Neural progenitor cell (in vitro differentiated cells): ENCODE measurements around the gene DTX4. TPM values are rescaled to one million over a fixed set of nuclear protein-coding genes. Genes with fewer than 3 reads are reported as not detected.

Source experiments
- DNase-seq: peaks from one replicate; pipeline ENCODE4 v3.0.0-alpha.2; 2016; ENCODE audit warnings: low spot score
- H2AFZ ChIP-seq: fragments of 200-600 bp; sonication (generic); replicated peaks from 2 replicates; pipeline ENCODE4 v1.6.1; 2016; ENCODE audit warnings: antibody characterized with exemption
- H3F3A ChIP-seq: fragments of 200-600 bp; sonication (generic); 2 replicates; pipeline ENCODE4 v1.6.1; 2016; ENCODE audit warnings: antibody characterized with exemption, low read depth
- H3K27ac ChIP-seq: fragments of 200-600 bp; sonication (generic); 2 replicates; pipeline ENCODE4 v1.5.1; 2016; ENCODE audit warnings: mild to moderate bottlenecking
- H3K27me3 ChIP-seq: fragments of 200-600 bp; sonication (generic); 2 replicates; pipeline ENCODE4 v1.6.1; 2016; ENCODE audit warnings: mild to moderate bottlenecking, moderate library complexity
- H3K36me3 ChIP-seq: fragments of 200-600 bp; sonication (generic); 2 replicates; pipeline ENCODE4 v1.5.1; 2016
- H3K4me1 ChIP-seq: fragments of 200-600 bp; sonication (generic); 2 replicates; pipeline ENCODE4 v1.6.1; 2016; ENCODE audit warnings: mixed run types
- H3K4me2 ChIP-seq: fragments of 200-600 bp; sonication (generic); 2 replicates; pipeline ENCODE4 v1.6.1; 2016
- H3K4me3 ChIP-seq: fragments of 200-600 bp; sonication (generic); 2 replicates; pipeline ENCODE4 v1.5.1; 2016
- H3K79me2 ChIP-seq: fragments of 200-600 bp; sonication (generic); 2 replicates; pipeline ENCODE4 v1.6.1; 2016; ENCODE audit warnings: low read depth
- H3K9ac ChIP-seq: fragments of 200-600 bp; sonication (generic); 2 replicates; pipeline ENCODE4 v1.6.1; 2016
- H3K9me3 ChIP-seq: fragments of 200-600 bp; sonication (generic); 2 replicates; pipeline ENCODE4 v1.5.1; 2016; ENCODE audit warnings: low read depth
- H4K20me1 ChIP-seq: fragments of 200-600 bp; sonication (generic); 2 replicates; pipeline ENCODE4 v1.6.1; 2016; ENCODE audit warnings: low read depth
- H3K27ac Mint-ChIP-seq: 3 replicates; pipeline ENCODE4 v1.8.0; 2021; ENCODE audit warnings: mixed read lengths
- H3K27me3 Mint-ChIP-seq: 2 replicates; pipeline ENCODE4 v1.8.0; 2022; ENCODE audit warnings: low read depth, mild to moderate bottlenecking, inconsistent platforms, moderate library complexity, mixed read lengths; ENCODE audit not compliant: insufficient read depth
- H3K36me3 Mint-ChIP-seq: 3 replicates; pipeline ENCODE4 v1.8.0; 2021; ENCODE audit warnings: mixed read lengths
- H3K4me1 Mint-ChIP-seq: 3 replicates; pipeline ENCODE4 v1.8.0; 2021; ENCODE audit warnings: mixed read lengths
- H3K4me3 Mint-ChIP-seq: 3 replicates; pipeline ENCODE4 v1.8.0; 2021; ENCODE audit warnings: mild to moderate bottlenecking, moderate library complexity, mixed read lengths
- H3K9me3 Mint-ChIP-seq: 3 replicates; pipeline ENCODE4 v1.8.0; 2020; ENCODE audit warnings: mixed read lengths
- CTCF ChIP-seq: fragments of 200-600 bp; sonication (generic); IDR thresholded peaks from 2 replicates; pipeline ENCODE4 v1.5.1; 2017; ENCODE audit warnings: antibody characterized with exemption, mild to moderate bottlenecking
- EZH2 ChIP-seq: fragments of 200-600 bp; sonication (generic); IDR thresholded peaks from 2 replicates; pipeline ENCODE4 v1.6.1; 2017; ENCODE audit warnings: antibody characterized with exemption, mild to moderate bottlenecking, moderate library complexity
- EZH2phosphoT487 ChIP-seq: fragments of 200-600 bp; sonication (generic); IDR thresholded peaks from 2 replicates; pipeline ENCODE4 v1.6.1; 2017; ENCODE audit warnings: antibody characterized with exemption
- small RNA-seq: library from RNA; depleted of rRNA; stranded (forward); fragments of <200 nt; gene quantifications from one replicate; pipeline ENCODE3, GENCODE V24; 2015
- total RNA-seq: library from RNA; depleted of rRNA; stranded (reverse); fragments of >200 nt; gene quantifications from 2 replicates; pipeline ENCODE4 v1.2.3, GENCODE V29; 2015; ENCODE audit warnings: low replicate concordance

Gene DTX4
- total RNA-seq, 1 donor from 2014 or later, result 16.9 TPM

- H3K9me3 ChIP-seq, result no peaks in the 10 kb centered on the region
- H3K4me2 ChIP-seq, result no peak overlapping the region
- DNase-seq, result no peak
- TF ChIP-seq EZH2, result no peak
- no peak for TF ChIP-seq CTCF
- TF ChIP-seq EZH2phosphoT487, result no peak
- H3K4me3 ChIP-seq, result no peak overlapping the region
- H3K9ac ChIP-seq, result no peak overlapping the region
- Mint-ChIP-seq H3K4me1 (peaks cover 20% of the 10 kb centered on the region), H3K4me3 (no peak overlapping the region), H3K36me3 (no peaks in the 10 kb centered on the region), H3K9me3 (peaks cover 7% of the 10 kb centered on the region), H3K27me3 (no peaks in the 10 kb centered on the region), H3K27ac (peak overlapping the region; percentile 44)
- H4K20me1 ChIP-seq, result no peaks in the 10 kb centered on the region
- H3K27ac ChIP-seq, result no peak overlapping the region
- no peak overlapping the region for H2AFZ ChIP-seq
- no peaks in the 10 kb centered on the region for H3K36me3 ChIP-seq
- H3K79me2 ChIP-seq, result no peaks in the 10 kb centered on the region
- no peaks in the 10 kb centered on the region for H3K4me1 ChIP-seq
- no peaks in the 10 kb centered on the region for H3K27me3 ChIP-seq
- H3F3A ChIP-seq, result no peaks in the 10 kb centered on the region
Observed at GRCh38 chr11:59255281-59255680, 83.3 kb downstream of the DTX4 start.

Small RNAs within 50 kb of the gene (small RNA-seq; reads per million reads assigned to genes)
- gene RN7SL42P, result not detected

Other genes with a start within 250 kb of the DTX4 start
- 9.1 and 10.9 TPM in 2 replicates for gene GLYATL1, start 232.6 kb upstream of the DTX4 start, total RNA-seq
- not detected in 2 replicates for gene GLYATL1B, start 85.8 kb upstream of the DTX4 start, total RNA-seq
- gene FAM111B, start 64.9 kb upstream of the DTX4 start, total RNA-seq, result 9.6 and 13.1 TPM in 2 replicates
- 31.0 and 32.7 TPM in 2 replicates for gene FAM111A, start 29.3 kb upstream of the DTX4 start, total RNA-seq
- gene MPEG1, start 40.8 kb downstream of the DTX4 start, total RNA-seq, result not detected in 2 replicates
- gene OR5AN1, start 186.8 kb downstream of the DTX4 start, total RNA-seq, result not detected in 2 replicates